NT2/D1 (cell line): ENCODE measurements around the gene AMELX.

ENCODE experiments used
- SUZ12 ChIP-seq: IDR thresholded peaks from 2 replicates; pipeline ENCODE4 v1.6.1; 2011; ENCODE audit not compliant: insufficient read length, insufficient read depth; ENCODE audit errors: extremely low read depth
- YY1 ChIP-seq: IDR thresholded peaks from 2 replicates; pipeline ENCODE4 v1.6.1; 2011; ENCODE audit not compliant: insufficient read length, insufficient read depth

GRCh38 chrX:11347300-11347699 is 54.1 kb downstream of the AMELX start:
- no peak for TF ChIP-seq YY1
- no peak for TF ChIP-seq SUZ12
